Activated CD4-positive, alpha-beta T cell treated with anti-CD3 and anti-CD28 coated beads for 48 hours (primary cell): ENCODE measurements around the gene CLTCL1.
"Not testable (repeated sequence)": the region's sequence is repeated elsewhere in the genome, so short reads cannot be mapped to it uniquely, and the experiment has no call there.

Experiments
- DNase-seq: peaks from one replicate; pipeline ENCODE4 v3.0.0-alpha.2; 2020

The CLTCL1 gene

GRCh38 chr22:19214078-19214473 is 77.4 kb downstream of the CLTCL1 start:
- no peak for DNase-seq

GRCh38 chr22:19213442-19214077 is 78.0 kb downstream of the CLTCL1 start:
- no peak for DNase-seq

- DNase-seq = no peak
These were observed 78.5 kb downstream of the CLTCL1 start for GRCh38 chr22:19213001-19213400.

GRCh38 chr22:19212302-19212870 is 79.1 kb downstream of the CLTCL1 start:
- no peak for DNase-seq

GRCh38 chr22:19210188-19210587 is 81.3 kb downstream of the CLTCL1 start:
- no peak for DNase-seq

GRCh38 chr22:19208287-19208847 is 83.2 kb downstream of the CLTCL1 start:
- no peak for DNase-seq

- DNase-seq = no peak
These were observed 83.6 kb downstream of the CLTCL1 start for GRCh38 chr22:19207884-19208283.

GRCh38 chr22:19207401-19207808 is 84.1 kb downstream of the CLTCL1 start:
- no peak for DNase-seq

GRCh38 chr22:19206287-19206686 is 85.2 kb downstream of the CLTCL1 start:
- no peak for DNase-seq

- DNase-seq = no peak
These were observed 86.9 kb downstream of the CLTCL1 start for GRCh38 chr22:19204640-19205039.

GRCh38 chr22:19203834-19204233 is 87.7 kb downstream of the CLTCL1 start:
- DNase-seq = no peak

GRCh38 chr22:19202799-19203186 is 88.7 kb downstream of the CLTCL1 start:
- not testable (repeated sequence) for DNase-seq

- no peak for DNase-seq
These were observed 89.4 kb downstream of the CLTCL1 start for GRCh38 chr22:19201869-19202798.

GRCh38 chr22:19201130-19201868 is 90.2 kb downstream of the CLTCL1 start:
- no peak for DNase-seq

GRCh38 chr22:19199479-19199878 is 92.0 kb downstream of the CLTCL1 start:
- no peak for DNase-seq

GRCh38 chr22:19197997-19198865 is 93.3 kb downstream of the CLTCL1 start:
- no peak for DNase-seq

- DNase-seq = no peak
These were observed 94.5 kb downstream of the CLTCL1 start for GRCh38 chr22:19196841-19197612.

- no peak for DNase-seq
These were observed 95.5 kb downstream of the CLTCL1 start for GRCh38 chr22:19195796-19196731.

GRCh38 chr22:19194766-19195536 is 96.6 kb downstream of the CLTCL1 start:
- no peak for DNase-seq
